ENCODE data around the gene GLT8D1.
"Not testable (repeated sequence)": the region's sequence is repeated elsewhere in the genome, so short reads cannot be mapped to it uniquely, and the experiment has no call there.

Gene GLT8D1

DNA sequence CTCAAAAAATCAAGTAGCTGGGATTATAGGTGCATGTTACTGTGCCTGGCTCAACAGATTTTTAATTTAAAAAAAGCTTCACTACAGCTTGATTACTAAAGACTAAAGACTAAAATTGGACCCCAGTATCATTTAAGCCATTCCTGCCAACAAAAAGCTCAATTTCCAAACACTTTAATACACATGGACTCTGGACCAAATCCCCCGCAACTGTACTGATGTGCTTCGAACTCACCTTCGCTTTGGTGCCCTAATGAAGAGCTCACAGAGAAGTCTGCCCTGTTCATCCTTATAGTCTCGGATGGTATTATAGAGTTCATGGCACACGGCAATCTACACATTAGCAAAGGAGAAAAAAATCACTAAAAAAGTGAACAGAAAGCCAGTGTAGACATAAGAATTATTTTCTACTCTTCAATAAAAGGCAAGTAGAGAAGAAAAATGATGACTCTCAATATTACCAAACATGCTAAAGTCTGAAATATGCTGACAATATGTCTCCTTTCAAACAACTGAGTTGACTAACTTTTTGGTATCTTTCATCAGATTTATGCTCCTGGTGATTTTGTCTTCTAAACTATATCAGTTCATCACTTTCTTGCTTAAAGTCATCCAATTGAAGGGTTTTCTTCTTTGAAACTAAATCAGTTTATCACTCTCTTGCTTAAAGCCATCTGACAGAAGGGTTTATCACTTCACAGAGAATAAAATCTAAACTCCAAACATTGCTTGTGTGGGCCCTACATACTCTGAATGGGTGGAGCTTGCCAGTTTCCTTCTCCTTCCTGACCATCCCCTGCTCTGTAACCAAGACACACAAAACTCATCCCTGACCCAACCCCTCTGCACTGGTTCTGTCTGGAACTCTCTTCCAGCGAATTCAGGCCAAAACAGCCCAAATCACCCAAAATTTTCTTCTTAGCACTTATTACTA lies 27.1 kb downstream of the GLT8D1 start:
- no peak for DNase-seq

DNA sequence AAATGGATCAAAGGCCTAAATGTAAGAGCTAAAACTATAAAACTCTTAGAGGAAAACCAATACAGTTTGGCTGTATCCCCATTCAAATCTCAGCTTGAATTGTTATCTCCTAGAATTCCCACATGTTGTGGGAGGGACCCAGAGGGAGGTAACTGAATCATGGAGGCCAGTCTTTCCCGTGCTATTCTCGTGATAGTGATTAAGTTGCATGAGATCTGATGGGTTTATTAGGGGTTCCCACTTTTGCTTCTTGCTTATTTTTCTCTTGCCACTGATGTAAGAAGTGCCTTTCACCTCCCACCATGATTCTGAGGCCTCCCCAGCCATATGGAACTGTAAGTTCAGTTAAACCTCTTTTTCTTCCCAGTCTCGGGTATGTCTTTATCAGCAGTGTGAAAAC lies 29.4 kb downstream of the GLT8D1 start:
- DNase-seq: not testable (repeated sequence)

DNA sequence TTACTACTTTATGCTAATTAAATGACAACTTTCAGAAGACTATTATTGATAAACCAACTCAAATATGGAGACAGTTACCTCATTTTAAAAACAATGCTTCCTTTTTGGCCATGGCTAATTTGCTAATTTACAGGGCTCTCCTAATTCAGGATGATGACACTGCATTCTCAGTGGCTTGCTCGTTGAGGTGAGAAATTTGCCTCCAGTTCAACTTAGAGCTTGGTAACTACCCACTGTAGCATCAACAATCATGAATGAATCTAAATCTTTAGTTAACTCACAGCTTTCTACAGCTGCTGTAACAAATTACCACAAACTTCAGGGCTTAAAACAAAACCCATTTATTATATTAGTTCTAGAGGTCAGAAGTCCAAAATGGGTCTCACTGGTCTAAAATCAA lies 33.9 kb downstream of the GLT8D1 start:
- no peak for DNase-seq

DNA sequence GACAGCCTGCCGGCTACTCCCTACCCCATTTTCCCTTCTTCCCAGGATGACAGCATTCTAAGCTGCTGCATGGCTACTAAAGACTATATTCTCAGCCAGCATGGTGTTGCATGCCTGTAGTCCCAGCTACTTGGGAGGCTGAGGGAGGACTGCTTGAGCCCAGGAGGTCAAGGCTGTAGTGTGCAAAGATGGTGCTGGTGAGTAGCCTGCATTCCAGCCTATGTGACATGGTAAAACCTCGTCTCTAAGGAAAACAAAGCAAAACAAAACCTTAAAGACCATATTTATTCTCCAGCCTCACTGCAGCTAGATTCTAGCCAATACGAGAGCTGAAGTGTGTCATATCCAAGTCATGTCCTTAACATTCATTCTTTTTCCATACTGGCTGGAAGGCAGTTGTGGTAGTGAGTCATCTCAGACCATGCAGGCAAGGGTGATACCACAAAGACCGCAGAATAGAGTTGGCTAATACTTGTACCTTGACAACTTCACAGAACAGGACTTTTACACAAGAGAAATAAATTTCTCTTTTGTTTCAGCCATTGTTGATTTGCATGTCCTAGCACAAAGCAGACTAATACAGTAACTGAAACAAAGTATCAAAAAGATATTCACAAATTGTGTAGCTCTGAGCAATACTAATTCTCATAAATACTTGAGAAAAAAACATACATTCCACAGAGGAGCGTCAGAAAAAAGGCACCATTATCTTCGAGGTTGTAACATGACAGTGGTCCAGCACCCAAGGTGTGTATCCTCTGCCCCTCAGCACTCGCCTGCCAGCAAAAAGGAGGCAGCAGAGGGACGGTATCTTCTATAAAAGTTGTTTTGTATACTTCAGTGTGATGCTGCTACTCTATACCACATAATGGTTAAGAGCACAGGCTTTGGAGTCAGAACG lies 34.7 kb downstream of the GLT8D1 start:
- DNase-seq: no peak

DNA sequence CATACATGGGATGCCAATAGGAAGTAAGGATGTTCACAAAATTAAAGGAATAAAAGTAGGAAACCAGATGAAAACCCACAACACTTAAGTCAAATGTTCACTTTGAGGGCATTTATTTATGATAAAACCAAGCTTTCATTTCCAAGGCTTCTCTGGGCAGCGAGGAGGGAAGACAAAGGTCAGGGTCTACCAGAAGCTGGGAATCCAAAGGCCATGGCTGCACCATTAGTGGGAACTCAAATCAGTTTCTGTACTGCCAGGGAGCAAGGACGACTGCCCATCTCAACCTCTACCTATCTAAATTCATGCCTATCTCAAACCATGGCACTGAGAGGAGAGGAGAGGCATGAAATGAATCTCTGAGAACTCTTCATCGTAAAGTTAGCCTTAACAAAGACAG lies 42.5 kb downstream of the GLT8D1 start:
- no peak for DNase-seq

DNA sequence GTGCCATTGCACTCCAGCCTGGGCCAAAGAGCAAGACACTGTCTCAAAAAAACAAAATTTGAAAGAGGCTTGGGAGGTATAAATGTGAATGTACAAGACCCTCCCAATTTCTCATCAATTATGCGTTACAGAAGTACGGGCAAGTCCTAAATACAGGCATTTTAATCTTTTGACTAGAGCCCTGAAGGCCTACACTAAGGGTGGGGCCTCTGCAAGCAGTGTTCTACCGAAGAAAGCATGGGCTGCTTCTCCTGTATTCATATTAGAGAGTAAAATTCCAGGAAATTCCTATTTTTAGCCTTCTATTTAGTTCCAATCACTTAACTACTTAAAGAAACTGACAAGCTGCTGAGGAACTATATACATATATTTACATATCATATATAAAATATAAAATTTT lies 45.5 kb downstream of the GLT8D1 start:
- no peak for DNase-seq

DNA sequence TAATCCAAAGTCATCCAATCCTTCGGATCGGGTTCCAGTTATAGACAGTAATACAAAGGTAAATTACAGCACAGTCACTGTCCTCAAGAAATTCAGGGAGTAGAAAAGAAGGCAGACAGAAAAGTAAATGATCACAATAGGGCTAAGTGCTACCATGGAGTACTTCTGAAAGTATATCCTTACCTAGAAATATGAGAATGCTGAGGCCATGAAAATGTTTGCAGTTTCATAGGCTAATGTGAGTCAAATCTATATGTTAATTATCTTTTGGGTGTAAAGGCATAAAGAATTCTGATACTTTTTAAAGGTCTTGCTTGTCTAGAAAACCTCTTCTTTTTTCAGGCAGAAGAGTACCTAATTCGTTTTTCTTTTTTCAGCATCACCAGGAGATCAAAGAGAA lies 49.7 kb downstream of the GLT8D1 start:
- DNase-seq: no peak

DNA sequence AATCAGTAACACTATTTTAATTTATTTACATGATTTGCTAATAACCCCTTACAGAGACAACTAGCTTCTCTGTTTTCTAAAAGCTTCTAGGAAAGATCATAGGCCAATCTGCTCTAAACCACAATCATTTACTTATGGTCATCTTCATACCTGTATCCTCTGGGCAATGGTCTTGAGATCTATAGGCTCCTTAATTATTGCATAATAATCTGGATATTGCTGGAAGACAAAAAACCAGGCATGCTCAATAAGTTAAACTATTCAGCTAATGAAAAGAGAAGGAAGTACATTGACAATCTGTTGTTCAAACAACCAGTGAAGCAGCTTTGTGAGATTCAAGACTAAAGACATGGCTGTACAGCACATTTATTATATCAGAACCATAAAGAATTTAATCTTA lies 54.0 kb downstream of the GLT8D1 start:
- no peak for DNase-seq

DNA sequence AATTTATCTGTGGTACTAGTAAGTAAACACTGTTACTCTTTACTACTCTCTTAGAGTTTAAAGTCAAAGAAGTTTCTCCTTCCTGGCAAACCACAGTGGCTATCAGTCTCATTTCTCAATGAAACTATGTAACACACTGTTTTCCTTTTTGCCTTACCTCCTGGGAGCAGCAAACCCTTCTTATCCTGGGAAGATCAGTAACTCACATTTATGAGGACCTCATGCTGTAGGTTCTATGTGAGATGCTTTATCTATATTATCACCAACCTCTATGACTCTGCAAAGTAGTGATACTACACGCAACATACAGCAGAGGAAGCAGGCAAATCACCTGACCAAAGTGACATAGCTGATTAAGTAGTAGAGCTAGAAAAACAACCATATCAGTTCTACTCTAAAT lies 55.2 kb downstream of the GLT8D1 start:
- DNase-seq: no peak

DNA sequence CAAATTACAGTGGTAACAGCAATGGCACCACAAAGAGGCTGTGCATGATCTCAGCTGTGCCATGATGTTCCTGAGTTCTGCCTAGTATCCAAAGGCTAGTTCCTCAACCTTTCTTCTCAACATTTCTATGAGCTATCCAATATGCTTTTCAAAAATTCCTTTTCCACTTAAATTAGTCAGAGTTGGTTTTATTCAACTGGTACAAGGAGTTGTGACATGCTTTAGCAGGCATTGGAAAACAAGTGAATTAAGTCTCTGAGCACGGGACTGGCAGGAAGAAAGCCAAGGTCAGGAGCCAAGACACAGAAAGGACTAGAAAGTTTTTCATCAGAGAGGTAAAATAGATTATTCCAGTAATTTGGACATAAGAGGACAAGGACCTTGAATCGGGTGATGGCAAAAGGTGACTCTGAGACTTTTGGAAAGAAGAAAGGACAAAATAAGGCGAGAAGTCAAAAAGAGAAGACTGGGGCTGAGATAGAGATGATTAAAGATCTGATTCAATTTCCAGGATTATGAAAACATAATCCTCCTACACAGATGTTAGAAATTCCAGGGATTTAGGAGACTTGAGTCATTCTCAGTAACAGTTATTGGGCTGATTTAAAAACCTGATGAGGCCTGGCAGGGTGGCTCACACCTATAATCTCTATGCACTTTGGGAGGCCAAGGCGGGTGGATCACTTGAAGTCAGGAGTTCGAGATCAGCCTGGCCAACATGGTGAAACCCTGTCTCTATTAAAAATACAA lies 56.0 kb downstream of the GLT8D1 start:
- no peak for DNase-seq

DNA sequence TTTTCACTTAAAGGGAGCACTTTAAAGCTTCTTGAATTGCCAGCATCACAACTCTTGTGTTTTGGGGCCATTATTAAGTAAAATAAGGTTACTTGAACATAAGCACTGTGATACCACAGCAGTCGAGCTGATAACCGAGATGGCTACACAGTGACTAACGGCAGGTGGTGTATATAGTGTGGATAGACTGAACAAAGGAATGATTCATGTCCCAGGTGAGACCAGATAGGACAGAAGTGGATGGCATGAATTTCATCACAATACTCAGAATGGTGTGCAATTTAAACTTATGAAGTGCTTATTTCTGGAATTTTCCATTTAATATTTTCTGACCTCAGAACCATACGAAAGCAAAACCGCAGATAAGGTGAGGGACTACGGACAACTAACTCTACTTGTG lies 60.0 kb downstream of the GLT8D1 start:
- DNase-seq: no peak

All from NCI-H2227 treated with DMSO at 0.1 percent for 48 hours (cell line).